GM21515 (cell line): Measurements from ENCODE around the gene IDUA.

Experiments
- ATAC-seq: cut with Tn5 transposase; IDR thresholded peaks from one replicate; pipeline ENCODE4 v1.9.1; 2021; ENCODE audit not compliant: unreplicated experiment

IDUA gene

GRCh38 chr4:985123-985830, 1.6 kb upstream of the IDUA start:
- ATAC-seq = no peak

DNA sequence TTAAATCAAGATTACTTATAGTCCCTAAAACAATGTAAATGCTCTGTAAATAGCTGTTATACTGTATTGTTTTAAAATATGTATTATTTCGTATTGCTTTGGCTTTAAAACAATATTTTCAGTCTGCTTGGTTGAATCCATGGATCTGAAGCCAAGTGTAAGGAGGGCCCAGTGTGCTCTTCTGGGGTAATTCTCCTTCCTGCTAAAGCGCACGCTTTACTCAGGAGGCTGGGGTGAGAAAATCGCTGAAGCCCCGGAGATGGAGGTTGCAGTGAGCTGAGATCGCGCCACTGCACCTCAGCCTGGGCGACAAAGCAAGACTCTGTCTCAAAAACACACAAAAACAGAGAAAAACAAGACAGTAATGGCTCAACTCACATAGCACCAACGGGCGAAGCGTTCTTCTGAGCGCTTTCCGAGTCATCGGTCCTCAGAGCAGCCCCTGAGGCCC, 391 bp upstream of the IDUA start:
- peak; percentile 15 for ATAC-seq

DNA sequence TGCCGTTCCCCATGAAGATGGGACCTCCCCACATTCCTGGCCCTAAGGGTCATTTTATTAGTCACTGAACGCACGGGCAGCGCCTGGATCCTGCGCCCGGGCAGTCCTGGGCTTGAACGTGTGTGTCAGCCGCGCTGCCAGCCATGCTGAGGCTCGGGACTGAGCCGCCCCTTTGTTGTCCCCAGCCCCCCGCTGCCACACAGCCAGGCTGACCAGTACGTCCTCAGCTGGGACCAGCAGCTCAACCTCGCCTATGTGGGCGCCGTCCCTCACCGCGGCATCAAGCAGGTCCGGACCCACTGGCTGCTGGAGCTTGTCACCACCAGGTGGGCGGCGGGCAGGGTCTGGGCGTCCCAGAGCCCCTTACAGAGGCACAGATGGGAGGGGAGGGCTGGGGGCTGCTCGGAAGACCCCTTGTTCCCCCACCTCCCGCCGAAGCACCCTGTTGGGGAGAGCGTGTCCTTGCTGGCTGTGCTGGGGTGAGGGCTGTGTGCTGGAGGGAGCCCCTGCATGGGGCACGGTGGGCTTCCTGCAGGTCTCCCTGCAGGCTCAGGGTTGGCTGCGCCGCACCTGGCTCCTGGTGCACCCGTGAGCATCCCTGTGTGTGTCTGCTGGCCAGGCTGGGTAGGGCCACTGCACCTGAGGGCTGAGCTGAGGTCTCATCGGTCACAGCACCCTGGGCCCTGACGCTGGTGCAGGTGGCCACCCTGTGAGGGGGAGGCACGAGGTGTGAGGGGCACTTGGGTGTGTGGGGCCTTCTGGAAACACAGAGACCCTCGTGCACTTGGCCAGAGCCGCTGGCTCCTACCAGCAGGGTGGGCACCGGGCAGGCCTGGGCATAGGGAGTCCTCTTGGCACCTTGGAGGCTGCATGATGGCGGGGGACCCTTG, 1.0 kb downstream of the IDUA start:
- no peak for ATAC-seq

DNA sequence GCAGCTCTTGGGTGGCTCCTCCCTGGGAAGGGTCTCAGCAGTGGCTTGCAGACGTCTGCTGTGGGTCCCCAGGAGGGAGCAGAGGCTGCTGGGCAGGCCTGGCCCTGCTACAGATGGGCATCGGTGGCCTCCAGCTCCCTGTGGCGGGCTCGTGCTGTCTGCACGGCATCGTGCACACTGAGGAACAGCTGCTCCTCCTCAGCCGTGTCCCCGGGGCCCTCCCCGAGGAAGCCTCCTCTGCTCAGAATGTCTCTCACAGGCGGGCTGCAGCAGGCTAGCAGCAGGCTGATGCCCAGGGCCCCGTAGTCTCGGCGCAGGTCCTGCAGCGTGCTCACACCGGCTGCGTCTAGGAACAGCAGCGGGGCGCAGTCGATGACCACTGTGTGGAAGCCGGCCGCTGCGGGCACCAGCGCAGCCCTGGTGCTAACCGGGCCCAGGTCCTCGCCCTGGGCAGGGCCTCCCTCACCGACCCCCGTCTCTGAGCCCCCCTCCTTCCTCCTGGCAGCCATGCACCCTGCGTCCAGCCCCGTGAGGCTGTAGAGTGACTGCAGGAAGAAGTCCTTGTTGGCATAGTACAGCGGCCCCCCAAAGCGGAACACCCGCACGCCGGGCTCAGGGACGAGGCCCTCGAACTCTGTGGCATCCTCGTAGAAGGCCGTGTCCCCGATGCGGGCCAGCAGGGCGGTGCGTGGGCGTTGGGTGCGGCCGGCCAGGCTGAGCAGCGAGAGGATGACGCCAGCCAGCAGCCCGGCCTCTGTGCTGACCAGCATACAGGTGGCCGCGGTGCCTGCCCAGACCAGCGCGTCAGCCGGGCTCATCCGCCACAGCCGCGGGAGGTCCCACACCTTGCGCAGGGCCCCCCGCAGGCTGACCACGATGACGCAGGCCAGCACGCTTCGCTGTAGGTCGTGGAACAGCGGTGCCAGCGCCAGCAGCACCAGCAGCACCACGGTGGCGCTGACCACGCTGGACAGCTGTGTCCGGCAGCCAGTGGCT, 2.2 kb downstream of the IDUA start:
- ATAC-seq = no peak

- ATAC-seq = no peak
Measured at GRCh38 chr4:989722-990471, 3.1 kb downstream of the IDUA start.

- ATAC-seq = no peak
Measured at GRCh38 chr4:990746-991367, 4.0 kb downstream of the IDUA start.

- ATAC-seq = no peak
Measured at GRCh38 chr4:991451-992296, 4.8 kb downstream of the IDUA start.

- ATAC-seq = no peak
Measured at GRCh38 chr4:992297-993110, 5.7 kb downstream of the IDUA start.

DNA sequence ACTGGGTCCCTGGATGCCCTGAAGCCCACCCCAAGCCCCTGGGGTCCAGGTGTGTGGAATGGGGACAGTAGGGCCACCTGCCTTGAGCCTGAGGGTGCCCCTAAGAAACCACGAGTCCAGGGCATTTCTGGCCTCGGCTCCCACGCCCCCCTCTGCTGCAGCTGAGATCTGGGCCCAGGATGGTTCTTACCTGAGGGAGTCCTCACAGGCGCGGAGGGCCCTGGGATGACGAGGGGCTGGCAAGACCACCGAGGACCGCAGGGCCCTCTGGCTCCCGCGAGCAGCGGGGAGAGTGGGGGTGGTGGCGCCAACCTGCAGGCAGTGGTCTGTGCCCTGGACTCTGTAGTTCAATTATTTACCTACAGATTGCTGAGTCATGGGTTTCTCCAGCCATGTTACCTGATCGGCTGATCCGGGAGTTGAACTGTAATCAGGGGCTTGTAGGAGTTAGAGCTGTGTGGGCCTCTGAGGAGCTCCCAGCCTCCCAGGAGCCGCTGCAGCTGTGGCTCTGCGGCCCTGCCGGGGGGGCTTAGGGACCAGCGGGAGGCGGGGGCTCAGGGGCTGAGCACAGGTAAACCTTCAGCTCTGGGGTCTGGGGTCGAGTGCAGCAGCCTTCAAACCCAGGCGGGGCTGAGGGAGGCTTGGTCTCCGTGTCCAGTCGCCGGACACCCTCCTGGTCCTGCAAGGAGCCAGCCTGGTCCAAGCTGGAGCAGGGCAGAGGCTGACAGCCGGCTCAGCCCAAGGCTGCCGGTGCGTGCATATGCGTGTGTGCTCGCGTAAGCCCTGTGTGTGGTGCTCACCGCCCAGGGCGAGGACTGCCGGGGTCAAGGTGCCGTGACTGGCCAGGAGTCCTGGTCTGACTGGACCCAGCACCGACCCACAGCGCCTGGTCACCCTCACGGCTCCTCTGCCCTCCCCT, 6.5 kb downstream of the IDUA start, which contains the start of gene SLC26A1:
Gene SLC26A1 (minus strand): TSS at position 294 of the 919 bp plus-strand sequence. CDS start 1,701 bp downstream, outside the sequence.
- no peak for ATAC-seq

DNA sequence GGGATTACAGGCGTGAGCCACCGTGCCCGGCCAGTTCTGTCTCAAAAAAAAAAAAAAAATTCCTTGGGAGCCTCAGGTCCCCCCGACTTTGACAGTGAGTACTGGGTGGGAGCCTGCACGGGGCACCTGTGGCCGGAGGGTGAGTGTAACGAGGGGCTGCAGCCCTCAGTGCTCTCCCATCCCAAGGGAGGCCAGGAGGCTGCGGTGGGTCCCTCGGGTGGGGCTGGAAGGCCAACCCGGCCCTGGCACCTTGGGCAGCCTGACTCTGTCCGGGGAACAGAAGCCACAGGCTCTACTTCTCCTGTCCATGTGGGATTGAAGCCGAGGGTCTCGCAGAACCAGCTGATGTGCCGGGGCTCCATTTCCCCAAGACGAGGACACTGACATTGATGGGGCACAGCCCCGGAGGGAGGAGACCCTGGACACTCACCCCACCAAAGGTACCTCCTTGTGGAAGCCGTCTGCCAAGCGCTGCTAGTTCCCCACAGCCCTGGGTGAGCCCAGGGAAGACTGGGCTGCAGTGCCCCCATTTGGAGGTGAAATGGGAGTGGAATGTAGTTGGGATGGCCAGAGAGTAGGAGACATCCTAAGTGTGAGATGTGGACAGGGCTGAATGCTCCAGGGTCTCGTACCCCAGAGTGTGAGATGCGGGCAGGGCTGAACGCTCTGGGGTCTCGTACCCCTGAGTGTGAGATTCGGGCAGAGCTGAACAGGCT, 8.6 kb downstream of the IDUA start:
- no peak for ATAC-seq

GRCh38 chr4:996030-996996, 9.5 kb downstream of the IDUA start:
- ATAC-seq = no peak

DNA sequence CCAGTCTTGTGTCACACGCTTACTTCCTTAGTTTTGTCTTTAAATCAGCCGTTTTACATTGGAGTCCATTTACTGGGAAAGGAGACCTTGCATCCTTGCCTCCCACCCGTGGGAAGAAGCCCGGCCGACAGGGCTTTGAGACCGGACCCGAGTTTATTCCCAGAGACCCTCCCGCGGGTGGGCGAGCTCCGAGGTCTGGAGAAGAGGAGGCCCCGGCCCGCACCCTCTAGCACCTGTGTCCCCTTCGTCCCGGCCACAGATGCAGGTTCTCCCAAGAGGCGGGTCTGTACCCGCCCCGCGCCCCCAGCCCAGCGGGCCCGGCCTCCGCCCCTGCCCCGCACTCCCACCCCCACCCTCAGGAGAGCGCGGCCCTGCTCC, 10.1 kb downstream of the IDUA start:
- ATAC-seq = no peak

GRCh38 chr4:997375-998071, 10.7 kb downstream of the IDUA start:
- no peak for ATAC-seq

- no peak for ATAC-seq
Measured at GRCh38 chr4:998096-998691, 11.3 kb downstream of the IDUA start.
